H1 (cell line): Measurements from ENCODE around the gene DDB1. TPM values are rescaled to one million over a fixed set of nuclear protein-coding genes. Genes with fewer than 3 reads are reported as not detected.

Source experiments
- CTCF ChIA-PET: fragments of 300-600 bp; sonication (Branson Sonifier 250); formaldehyde crosslinking; loops from one replicate; lab custom pipeline; 2021; ENCODE audit not compliant: partially characterized antibody; lab: Charles Lee
- POLR2A ChIA-PET: fragments of 300-600 bp; sonication (Branson Sonifier 250); formaldehyde crosslinking; loops from one replicate; lab custom pipeline; 2021; ENCODE audit warnings: inconsistent platforms; ENCODE audit not compliant: partially characterized antibody; lab: Charles Lee
- DNase-seq, 2 experiments: peaks; one replicate each; pipeline versions ENCODE4 v3.0.0 to v3.0.0-alpha.2; 2010 to 2022; ENCODE audit warnings: low spot score in 2 of 2, low read depth in 1 of 2, mixed read lengths in 1 of 2
- FAIRE-seq: peaks from 2 replicates; lab custom pipeline; 2011; peaks lifted over from hg19 to GRCh38; lab: Jason Lieb, UNC
- H2AFZ ChIP-seq: 2 replicates; pipeline ENCODE4 v1.8.1; 2012; ENCODE audit warnings: low read length, inconsistent platforms
- H2AK5ac ChIP-seq: 2 replicates; pipeline ENCODE4 v1.6.1; 2013; ENCODE audit warnings: low read depth, low read length
- H2BK120ac ChIP-seq: replicated peaks from 2 replicates; pipeline ENCODE3; 2013; ENCODE audit warnings: low read depth, low read length, inconsistent platforms
- H2BK12ac ChIP-seq: 2 replicates; pipeline ENCODE4 v1.6.1; 2013; ENCODE audit warnings: low read depth, low read length
- H2BK15ac ChIP-seq: 2 replicates; pipeline ENCODE4 v1.6.1; 2013; ENCODE audit warnings: low read length
- H2BK20ac ChIP-seq: 2 replicates; pipeline ENCODE4 v1.6.1; 2013; ENCODE audit warnings: low read length
- H2BK5ac ChIP-seq: 2 replicates; pipeline ENCODE4 v1.6.1; 2013; ENCODE audit warnings: low read depth, low read length
- H3K14ac ChIP-seq: 2 replicates; pipeline ENCODE4 v1.6.1; 2013; ENCODE audit warnings: inconsistent platforms; ENCODE audit not compliant: insufficient read length
- H3K18ac ChIP-seq: 2 replicates; pipeline ENCODE4 v1.6.1; 2013; ENCODE audit warnings: low read length; ENCODE audit errors: extremely low read depth
- H3K23ac ChIP-seq: 2 replicates; pipeline ENCODE4 v1.6.1; 2013; ENCODE audit warnings: inconsistent platforms; ENCODE audit not compliant: insufficient read length
- H3K23me2 ChIP-seq: 2 replicates; pipeline ENCODE4 v1.6.1; 2013; ENCODE audit warnings: low read depth, low read length
- H3K27ac ChIP-seq: 2 replicates; pipeline ENCODE4 v1.6.1; 2011; ENCODE audit warnings: low read depth, low read length, inconsistent platforms
- H3K27me3 ChIP-seq, 4 experiments: replicated peaks in 1 of 4; 1 replicate in 1 of 4; 2 replicates in 3 of 4; pipeline versions ENCODE4 v1.6.1 to v1.8.1; 2011 to 2013; ENCODE audit warnings: low read length in 3 of 4, mild to moderate bottlenecking in 3 of 4, inconsistent platforms in 2 of 4, mixed read lengths in 2 of 4, moderate library complexity in 1 of 4; ENCODE audit not compliant: control insufficient read depth in 3 of 4, insufficient read depth in 3 of 4; ENCODE audit errors: extremely low read depth in 1 of 4
- H3K36me3 ChIP-seq, 4 experiments: 2 replicates each; pipeline versions ENCODE4 v1.6.1 to v1.8.1; 2011 to 2013; ENCODE audit warnings: mild to moderate bottlenecking in 4 of 4, low read length in 3 of 4, moderate library complexity in 2 of 4, control low read depth in 1 of 4, inconsistent platforms in 1 of 4; ENCODE audit not compliant: insufficient read depth in 4 of 4, control insufficient read depth in 2 of 4
- H3K4ac ChIP-seq: replicated peaks from 2 replicates; pipeline ENCODE3; 2013; ENCODE audit warnings: low read length, low read depth, mixed read lengths, inconsistent platforms; ENCODE audit not compliant: insufficient read length
- H3K4me1 ChIP-seq, 4 experiments: replicated peaks in 1 of 4; 1 replicate in 1 of 4; 2 replicates in 3 of 4; pipeline versions ENCODE4 v1.6.1 to v1.8.1; 2011 to 2013; ENCODE audit warnings: low read length in 3 of 4, inconsistent platforms in 2 of 4, mixed read lengths in 1 of 4; ENCODE audit not compliant: insufficient read depth in 4 of 4, control insufficient read depth in 3 of 4
- H3K4me2 ChIP-seq, 2 experiments: 2 replicates each; pipeline versions ENCODE4 v1.6.1 to v1.8.1; 2011 to 2013; ENCODE audit warnings: low read depth in 2 of 2, low read length in 2 of 2, control low read depth in 1 of 2, inconsistent platforms in 1 of 2, mild to moderate bottlenecking in 1 of 2; ENCODE audit not compliant: insufficient read depth in 1 of 2
- H3K4me3 ChIP-seq, 4 experiments: fragments of 200-600, 300-600 bp in 1 of 4; sonication (generic), shearing (Covaris generic), sonication (Bioruptor Twin) in 1 of 4; 2 replicates each; pipeline versions ENCODE4 v1.5.1 to v1.8.1; 2011 to 2016; ENCODE audit warnings: low read length in 4 of 4, low read depth in 3 of 4, control low read depth in 2 of 4, inconsistent platforms in 2 of 4, mild to moderate bottlenecking in 2 of 4, mixed read lengths in 1 of 4, moderate library complexity in 1 of 4; ENCODE audit not compliant: insufficient read depth in 2 of 4; ENCODE audit errors: extremely low read depth in 1 of 4
- H3K56ac ChIP-seq: replicated peaks from 2 replicates; pipeline ENCODE3; 2013; ENCODE audit warnings: low read depth, mild to moderate bottlenecking, mixed read lengths, low read length, inconsistent platforms; ENCODE audit not compliant: insufficient read length
- H3K79me1 ChIP-seq: 2 replicates; pipeline ENCODE4 v1.6.1; 2013; ENCODE audit warnings: low read depth, low read length, control low read depth
- H3K79me2 ChIP-seq, 2 experiments: 2 replicates each; pipeline versions ENCODE4 v1.6.1 to v1.8.1; 2012 to 2013; ENCODE audit warnings: low read length in 2 of 2, mild to moderate bottlenecking in 2 of 2, inconsistent platforms in 1 of 2; ENCODE audit not compliant: insufficient read depth in 2 of 2, control insufficient read depth in 1 of 2
- H3K9ac ChIP-seq, 4 experiments: replicated peaks in 1 of 4; 1 replicate in 1 of 4; 2 replicates in 3 of 4; pipeline versions ENCODE4 v1.6.1 to v1.8.1; 2011 to 2013; ENCODE audit warnings: low read depth in 3 of 4, low read length in 3 of 4, control low read depth in 2 of 4, mild to moderate bottlenecking in 2 of 4, moderate library complexity in 2 of 4, inconsistent platforms in 1 of 4; ENCODE audit errors: extremely low read depth in 1 of 4
- H3K9me3 ChIP-seq, 2 experiments: 2 replicates each; pipeline versions ENCODE4 v1.6.1 to v1.8.1; 2012 to 2013; ENCODE audit warnings: mild to moderate bottlenecking in 2 of 2, moderate library complexity in 2 of 2, control low read depth in 1 of 2, inconsistent platforms in 1 of 2, low read depth in 1 of 2, low read length in 1 of 2, mixed read lengths in 1 of 2; ENCODE audit not compliant: insufficient read depth in 2 of 2
- H4K20me1 ChIP-seq, 2 experiments: replicated peaks in 1 of 2; 2 replicates each; pipeline versions ENCODE3 to v1.8.1; 2011 to 2013; ENCODE audit warnings: inconsistent platforms in 2 of 2, low read length in 2 of 2, mild to moderate bottlenecking in 1 of 2; ENCODE audit not compliant: insufficient read depth in 2 of 2, control insufficient read depth in 1 of 2
- H4K5ac ChIP-seq: 2 replicates; pipeline ENCODE4 v1.6.1; 2013; ENCODE audit warnings: low read length, low read depth, mixed read lengths, inconsistent platforms; ENCODE audit not compliant: insufficient read length
- H4K8ac ChIP-seq: 2 replicates; pipeline ENCODE4 v1.8.0; 2013; ENCODE audit warnings: mild to moderate bottlenecking, moderate library complexity, low read length, inconsistent platforms; ENCODE audit not compliant: insufficient read depth; ENCODE audit errors: extremely low read depth
- H4K91ac ChIP-seq: replicated peaks from 2 replicates; pipeline ENCODE3; 2013; ENCODE audit warnings: low read length, mixed read lengths, inconsistent platforms; ENCODE audit not compliant: insufficient read length
- ASH2L ChIP-seq: fragments of 200-600, 300-600 bp; sonication (generic); IDR thresholded peaks from one replicate; pipeline ENCODE4 v1.7.1; 2017; ENCODE audit warnings: low read length
- BCL11A ChIP-seq, 2 experiments: IDR thresholded peaks; one replicate each; pipeline ENCODE4 v1.6.1; 2011; ENCODE audit warnings: low read depth in 2 of 2, low read length in 2 of 2, mild to moderate bottlenecking in 2 of 2
- BRCA1 ChIP-seq: IDR thresholded peaks from 2 replicates; pipeline ENCODE4 v1.6.1; 2012; ENCODE audit warnings: low read depth, low read length, improper control_type of control experiment
- CTCF ChIP-seq, 3 experiments: IDR thresholded peaks; 1 replicate in 2 of 3; 2 replicates in 1 of 3; pipeline versions ENCODE4 v1.5.1 to v1.6.1; 2011; ENCODE audit warnings: low read length in 3 of 3, mild to moderate bottlenecking in 3 of 3, inconsistent platforms in 2 of 3, low read depth in 1 of 3, moderate library complexity in 1 of 3; ENCODE audit not compliant: insufficient read depth in 1 of 3; ENCODE audit errors: control extremely low read depth in 1 of 3
- MAX ChIP-seq: IDR thresholded peaks from 2 replicates; pipeline ENCODE4 v1.6.1; 2012; ENCODE audit warnings: inconsistent platforms
- NANOG ChIP-seq: IDR thresholded peaks from 2 replicates; pipeline ENCODE4 v1.6.1; 2011; ENCODE audit warnings: low read length, low read depth, mild to moderate bottlenecking, inconsistent platforms; ENCODE audit not compliant: insufficient read depth, poor library complexity, severe bottlenecking
- WGBS, 2 experiments: shearing (Covaris generic) in 1 of 2; methylation state at CpG; one replicate each; pipeline versions ENCODE4 v1.1.6 to v1.1.7; 2013 to 2015; ENCODE audit warnings: low lambda C conversion rate in 2 of 2, mixed read lengths in 2 of 2, inconsistent platforms in 1 of 2, low coverage in 1 of 2, missing lambda C conversion rate in 1 of 2; ENCODE audit not compliant: insufficient replicate concordance in 2 of 2, insufficient coverage in 1 of 2, insufficient read length in 1 of 2; ENCODE audit errors: extremely low coverage in 1 of 2, missing lambda C conversion rate in 1 of 2; 5-methylcytosine and 5-hydroxymethylcytosine counted together
- polyA plus RNA-seq, 7 experiments: library from polyadenylated mRNA; depleted of rRNA in 3 of 7; stranded (reverse) in 5 of 7; unstranded in 2 of 7; fragments of >200 nt in 5 of 7; fragments of 200-250 nt in 2 of 7; gene quantifications; 1 replicate in 5 of 7; 2 replicates in 1 of 7; 4 replicates in 1 of 7; pipeline versions ENCODE4 v1.2.1 to v1.2.3, GENCODE V29; 2011 to 2013; ENCODE audit warnings: missing spikeins in 2 of 7, mixed read lengths in 2 of 7
- total RNA-seq: library from RNA; stranded (reverse); fragmentation: NEBNext Ultra II Directional; extraction: Animal tissue kit (Norgen Biotek cat#: 25700); gene quantifications from 2 replicates; pipeline ENCODE4 v1.2.1, GENCODE V29; 2021

DDB1 gene
- total and polyA plus RNA-seq, 2 of the 8 experiments (the other 6 are each of a cell fraction or from before 2014, with no cell fraction given), result 275 to 306 TPM

DNA sequence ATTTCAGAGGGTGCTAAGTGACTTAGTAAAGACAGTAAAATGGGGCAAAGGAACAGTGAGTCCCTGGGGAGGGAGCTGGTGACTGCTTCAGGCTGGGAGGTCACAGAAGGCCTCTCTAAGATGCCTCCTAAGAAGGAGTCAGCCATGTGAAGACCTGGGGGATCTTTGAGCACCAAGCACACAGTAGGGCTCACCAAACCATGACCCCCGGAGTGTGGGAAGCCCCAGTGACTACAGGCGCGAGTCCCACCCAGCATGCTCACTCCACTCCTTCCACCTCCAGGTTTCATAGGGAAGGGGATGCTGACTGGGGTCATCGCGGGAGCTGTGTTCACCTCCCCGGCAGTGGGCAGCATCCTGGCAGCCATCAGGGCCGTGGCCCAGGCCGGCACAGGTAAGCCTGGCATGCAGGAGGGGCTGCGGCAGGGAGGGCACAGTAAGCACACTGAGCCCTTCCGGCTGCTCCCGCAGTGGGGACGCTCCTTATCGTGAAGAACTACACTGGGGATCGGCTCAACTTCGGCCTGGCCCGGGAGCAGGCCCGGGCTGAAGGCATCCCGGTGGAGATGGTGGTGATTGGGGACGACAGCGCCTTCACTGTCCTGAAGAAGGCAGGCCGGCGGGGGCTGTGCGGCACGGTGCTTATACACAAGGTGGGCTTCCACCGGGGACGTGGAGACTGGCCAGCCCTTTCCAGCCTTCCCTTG is 6.0 kb upstream of the DDB1 start:
- ChIA-PET CTCF (interaction anchor here (1.0 to 10.1 kb wide), 5 partner anchors 8 to 300 kb away, joined by 3 to 290 read pairs (median 80); partner anchors contain the start of genes CYB561A3, TMEM138 and TMEM216), POLR2A (interaction anchor here (0.7 to 39.7 kb wide), 5 partner anchors 9 to 72 kb away, joined by 3 to 1106 read pairs (median 4); partner anchors contain the start of genes CYB561A3, TMEM138 and TMEM216)
- Histone ChIP-seq H3K56ac (no peak overlapping the region), H3K4ac (no peak overlapping the region), H3K79me2 (peaks cover 0 to 2% of the 10 kb centered on the region in 2 experiments; a peak in 1 of 4 replicates), H2AFZ (no peak overlapping the region), H3K4me1 (peaks cover 3 to 8% (median 3%) of the 10 kb centered on the region in 4 experiments), H4K8ac (no peak overlapping the region; the same call in 1 of the 2 replicates), H3K14ac (no peak overlapping the region), H3K23me2 (no peaks in the 10 kb centered on the region), H3K9me3 (no peaks in the 10 kb centered on the region), H3K18ac (no peak overlapping the region), H4K91ac (no peak overlapping the region), H3K79me1 (0 out of 2 replicates have a peak, but pooled peaks cover 4% of the 10 kb centered on the region), H2BK5ac (no peak overlapping the region), H3K9ac (no peak overlapping the region), H2BK20ac (no peak overlapping the region), H3K27ac (no peak overlapping the region), H2AK5ac (no peak overlapping the region), H3K4me2 (no peak overlapping the region), H2BK15ac (no peak overlapping the region), H2BK120ac (no peak overlapping the region), H3K27me3 (no peaks in the 10 kb centered on the region), H4K20me1 (no peaks in the 10 kb centered on the region), H4K5ac (no peak overlapping the region), H3K4me3 (no peak overlapping the region), H3K23ac (no peak overlapping the region), H2BK12ac (no peak overlapping the region), H3K36me3 (peaks cover 0 to 13% (median 4%) of the 10 kb centered on the region in 4 experiments; a peak in 4 of 8 replicates)
- DNase-seq (no peak), FAIRE-seq (no peak)
- WGBS, 2 experiments, result 95% methylated on average over 25 of the region's 26 CpGs; no CpG with 5 or more reads in 1 of the 2 experiments
- TF ChIP-seq NANOG, result no peak
- no peak for TF ChIP-seq ASH2L
- TF ChIP-seq CTCF (IDR thresholded peaks at IDR 0.05; ENCODE audit: control extremely low read depth in 1 of 3, insufficient read depth in 1 of 3, low read depth in 1 of 3, low read length in 3 of 3), result no peak
- TF ChIP-seq BCL11A (IDR thresholded peaks at IDR 0.05; ENCODE audit: low read depth in 2 of 2, low read length in 2 of 2), result no peak
- no peak for TF ChIP-seq MAX
- TF ChIP-seq BRCA1, result no peak
